Pons (tissue), 1 donor: ENCODE data around the gene TMEFF1.
"Not testable (repeated sequence)": the region's sequence is repeated elsewhere in the genome, so short reads cannot be mapped to it uniquely, and the experiment has no call there.

ENCODE experiments used
- DNase-seq: peaks from one replicate; pipeline ENCODE4 v3.0.0-alpha.2; 2016; ENCODE audit warnings: low spot score

Gene TMEFF1

DNA sequence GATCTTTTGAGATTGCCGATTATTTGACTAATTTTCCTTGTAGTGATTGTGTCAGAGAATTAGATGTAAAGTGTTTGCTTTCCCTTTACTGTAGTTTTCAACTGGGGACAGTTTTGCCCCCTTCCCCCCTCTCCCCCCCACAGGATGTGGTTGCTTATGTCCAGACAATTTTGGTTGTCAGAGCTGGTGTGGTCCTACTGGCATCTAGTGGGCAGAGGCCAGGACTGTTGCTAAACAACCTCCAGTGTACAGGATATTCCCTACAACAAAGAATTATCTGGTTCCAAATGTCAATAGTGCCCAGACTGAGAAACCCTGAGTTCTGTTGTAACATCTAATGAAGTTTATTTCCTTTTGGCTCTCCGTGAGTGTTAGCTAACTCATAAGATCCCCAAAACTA lies 20.0 kb downstream of the TMEFF1 start:
- DNase-seq = peak; percentile 52

DNA sequence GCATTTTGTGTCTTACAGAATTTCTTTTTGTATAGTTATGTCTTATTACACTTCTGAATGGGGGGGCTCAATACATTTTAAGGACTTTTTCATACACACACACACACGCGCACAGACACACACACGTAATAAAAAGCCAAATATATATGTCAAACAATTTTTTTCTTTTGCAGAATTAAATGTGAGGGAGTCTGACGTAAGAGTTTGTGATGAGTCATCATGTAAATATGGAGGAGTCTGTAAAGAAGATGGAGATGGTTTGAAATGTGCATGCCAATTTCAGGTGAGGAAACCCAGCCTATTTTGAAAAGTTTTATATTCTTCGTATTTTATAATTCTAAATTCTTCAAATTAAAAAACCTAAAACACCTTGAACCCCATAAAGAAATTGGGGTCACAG lies 25.6 kb downstream of the TMEFF1 start:
- DNase-seq = no peak

DNA sequence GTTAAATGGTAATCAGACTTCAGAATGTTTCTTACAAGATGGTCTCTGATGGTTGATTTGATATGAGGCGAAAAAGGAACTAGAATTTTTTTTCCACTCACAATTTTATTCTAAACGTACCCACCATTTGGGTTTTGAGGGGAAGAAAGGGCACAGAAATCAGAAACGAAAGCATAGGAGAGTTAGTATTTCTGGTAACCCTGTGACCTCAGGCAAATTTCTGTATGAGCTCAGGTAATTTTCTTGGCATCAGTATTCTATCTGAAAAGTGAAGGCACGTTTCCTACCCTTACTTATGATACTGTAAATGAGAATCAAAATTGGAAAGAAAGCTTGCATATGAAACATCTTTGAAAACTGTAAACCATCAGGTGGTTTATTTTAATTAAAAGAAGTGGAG lies 26.5 kb downstream of the TMEFF1 start:
- DNase-seq = no peak

DNA sequence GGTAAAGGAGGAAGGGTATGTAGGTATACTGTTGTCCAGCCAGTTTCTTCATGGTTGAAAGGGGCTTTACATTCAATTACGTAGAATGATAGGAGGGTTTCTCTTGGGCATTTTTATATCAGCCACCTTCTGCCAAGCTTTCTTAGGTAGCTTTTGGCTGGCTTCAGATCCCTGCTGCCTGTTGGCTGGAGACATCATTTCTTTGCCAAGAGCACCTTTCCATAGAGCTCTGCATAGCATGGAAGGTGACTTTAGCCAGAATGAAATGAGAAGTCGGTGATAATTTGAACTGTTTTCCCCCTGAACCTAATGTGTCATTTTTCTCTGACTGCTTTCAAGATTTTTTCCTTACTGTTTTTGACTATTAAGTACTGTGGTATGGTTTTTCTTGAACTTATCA lies 26.9 kb downstream of the TMEFF1 start:
- no peak for DNase-seq

- peak; percentile 72 for DNase-seq
These were observed 32.7 kb downstream of the TMEFF1 start for GRCh38 chr9:100505564-100506159.

DNA sequence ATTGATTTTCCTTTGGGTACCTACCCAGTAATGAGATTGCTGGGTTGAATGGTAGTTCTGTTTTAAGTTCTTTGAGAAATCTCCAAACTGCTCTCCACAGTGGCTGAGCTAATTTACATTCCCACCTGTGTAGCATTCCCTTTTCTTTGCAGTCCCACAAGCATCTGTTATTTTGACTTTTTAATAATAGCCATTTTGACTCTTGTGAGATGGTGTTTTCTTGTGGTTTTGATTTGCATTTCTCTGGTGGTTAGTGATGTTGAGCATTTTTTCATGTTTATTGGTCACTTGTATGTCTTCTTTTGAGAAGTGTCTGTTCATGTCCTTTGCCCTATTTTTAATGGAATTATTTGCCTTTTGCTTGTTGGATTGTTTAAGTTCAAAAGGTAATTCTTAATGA lies 34.4 kb downstream of the TMEFF1 start:
- DNase-seq = not testable (repeated sequence)

DNA sequence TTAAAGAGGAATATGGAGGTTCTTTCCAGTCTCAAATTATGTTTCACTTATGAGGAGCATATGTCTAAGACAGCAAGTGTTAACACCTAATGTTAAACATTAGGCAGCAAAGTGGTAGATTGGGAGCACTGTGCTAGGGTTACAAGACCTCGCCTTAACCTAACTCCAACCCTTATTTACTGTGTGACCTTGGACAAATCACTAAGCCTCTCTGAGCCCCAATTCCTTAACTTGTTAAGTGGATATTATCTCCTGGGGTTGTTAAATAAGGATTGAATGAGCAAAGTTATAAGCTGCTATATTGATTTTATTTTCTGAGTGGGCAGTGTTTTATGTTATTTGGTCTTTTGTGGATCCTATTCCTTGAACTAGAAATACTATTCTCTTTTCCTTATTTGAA lies 38.3 kb downstream of the TMEFF1 start:
- no peak for DNase-seq

- DNase-seq = no peak
These were observed 42.9 kb downstream of the TMEFF1 start for GRCh38 chr9:100515578-100516494.

DNA sequence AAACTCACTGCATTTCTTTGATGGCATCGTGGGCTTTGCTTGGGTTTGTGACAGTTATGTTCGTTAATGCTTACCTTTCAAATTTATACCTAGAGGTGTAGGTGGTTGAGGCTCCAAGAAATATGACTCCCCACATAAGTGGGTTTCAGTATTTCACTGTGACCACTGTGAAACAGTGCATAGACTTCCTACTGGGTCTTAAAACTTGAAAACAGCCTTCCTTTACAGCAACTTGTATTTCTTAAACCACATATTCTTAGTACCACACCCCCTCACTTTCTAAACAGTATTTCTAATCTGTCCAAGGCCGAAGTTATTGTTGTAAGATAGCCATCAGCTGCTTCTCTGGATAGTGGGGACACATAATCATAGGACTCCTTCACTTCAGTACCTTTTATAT lies 48.3 kb downstream of the TMEFF1 start:
- no peak for DNase-seq

DNA sequence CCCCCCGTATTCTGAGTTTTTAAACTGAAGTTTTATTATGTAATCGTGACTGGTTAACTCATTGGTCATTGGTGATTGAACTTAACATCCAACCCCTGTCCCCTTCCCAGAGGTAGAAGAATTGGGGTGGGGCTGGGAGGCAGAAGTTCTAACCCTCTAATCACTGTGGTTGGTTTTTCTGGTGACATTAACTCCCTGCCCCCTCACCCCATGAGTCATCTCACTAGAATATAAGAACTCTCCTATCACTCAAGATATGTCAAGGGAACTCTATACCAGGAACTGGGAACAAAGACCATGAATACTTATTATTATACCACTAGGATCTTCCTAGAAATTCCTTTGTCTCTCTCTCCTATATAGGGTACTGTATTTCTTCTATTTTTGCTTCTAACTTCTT lies 52.6 kb downstream of the TMEFF1 start:
- DNase-seq = no peak

- not testable (repeated sequence) for DNase-seq
These were observed 54.3 kb downstream of the TMEFF1 start for GRCh38 chr9:100527180-100527794.

GRCh38 chr9:100534401-100534800 lies 61.5 kb downstream of the TMEFF1 start:
- peak; percentile 84 for DNase-seq

DNA sequence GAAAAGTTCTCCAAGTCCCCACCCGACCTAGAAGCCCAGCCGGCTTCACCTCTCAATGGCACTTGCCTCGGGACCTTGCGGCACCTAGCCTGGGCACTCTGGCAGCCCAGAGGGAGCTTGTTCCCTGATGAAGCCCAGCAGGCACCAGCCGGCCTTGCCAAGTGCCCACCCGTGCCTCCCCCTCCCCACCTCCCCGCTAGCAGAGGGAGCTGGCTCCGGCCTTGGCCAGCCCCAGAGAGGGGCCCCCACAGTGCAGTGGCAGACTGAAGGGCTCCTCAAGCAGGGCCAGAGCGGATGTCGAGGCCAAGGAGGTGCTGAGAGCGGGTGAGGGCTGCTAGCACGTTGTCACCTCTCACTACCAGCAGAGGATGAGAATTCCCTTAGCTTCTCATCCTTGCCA lies 67.4 kb downstream of the TMEFF1 start:
- no peak for DNase-seq

DNA sequence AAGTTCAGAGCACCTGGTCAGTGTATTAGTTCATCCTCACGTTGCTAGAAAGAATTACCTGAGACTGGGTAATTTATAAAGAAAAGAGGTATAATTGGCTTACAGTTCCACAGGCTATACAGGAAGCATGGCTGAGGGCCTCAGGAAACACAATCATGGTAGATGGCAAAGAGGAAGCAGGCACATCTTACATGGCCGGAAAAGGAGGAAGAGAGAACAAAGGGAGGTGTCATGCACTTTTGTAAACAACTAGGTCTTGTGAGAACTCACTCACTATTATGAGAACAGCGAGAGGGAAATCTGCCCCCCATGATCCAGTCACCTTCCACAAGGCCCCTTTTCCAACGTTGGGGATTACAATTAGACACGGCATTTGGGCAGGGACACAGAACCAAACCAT lies 76.1 kb downstream of the TMEFF1 start:
- DNase-seq = no peak

- peak; percentile 83 for DNase-seq
These were observed 82.0 kb downstream of the TMEFF1 start for GRCh38 chr9:100554935-100555401.

DNA sequence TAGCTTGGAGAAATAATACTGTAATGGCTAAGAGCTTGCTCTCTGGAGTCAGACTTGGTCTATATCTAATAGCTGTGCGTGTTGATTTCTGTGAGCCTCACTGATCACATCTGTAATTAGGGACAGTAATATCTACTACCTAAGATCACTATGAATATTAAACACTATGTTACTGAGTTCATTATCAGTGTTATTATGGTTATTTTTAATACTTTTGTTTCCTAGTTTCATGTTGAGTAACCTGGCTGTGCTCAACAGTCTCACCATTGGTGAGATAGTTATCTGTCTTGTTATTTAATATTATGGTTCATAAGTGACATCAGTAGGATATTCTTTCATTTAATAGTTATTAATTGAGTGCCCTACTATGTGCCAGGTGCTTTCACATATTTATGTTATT lies 82.5 kb downstream of the TMEFF1 start:
- no peak for DNase-seq

DNA sequence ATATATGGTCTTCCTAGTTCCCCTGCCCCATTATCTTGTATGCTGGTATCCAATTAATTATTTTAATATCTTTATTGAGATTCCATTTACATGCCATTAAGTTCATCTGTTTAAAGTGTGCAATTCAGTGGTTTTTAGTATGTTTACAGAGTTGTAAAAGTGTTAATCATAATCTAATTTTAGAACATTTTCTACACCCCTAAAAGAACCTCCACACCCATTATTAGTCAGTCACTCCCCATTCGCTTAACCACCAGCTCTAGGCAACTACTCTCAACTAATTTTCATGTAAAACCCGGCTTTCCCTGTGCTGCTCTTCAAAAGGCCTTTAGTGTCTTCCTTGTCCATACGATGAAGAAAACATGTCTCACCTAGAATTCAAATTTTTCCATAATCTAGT lies 84.1 kb downstream of the TMEFF1 start:
- no peak for DNase-seq

DNA sequence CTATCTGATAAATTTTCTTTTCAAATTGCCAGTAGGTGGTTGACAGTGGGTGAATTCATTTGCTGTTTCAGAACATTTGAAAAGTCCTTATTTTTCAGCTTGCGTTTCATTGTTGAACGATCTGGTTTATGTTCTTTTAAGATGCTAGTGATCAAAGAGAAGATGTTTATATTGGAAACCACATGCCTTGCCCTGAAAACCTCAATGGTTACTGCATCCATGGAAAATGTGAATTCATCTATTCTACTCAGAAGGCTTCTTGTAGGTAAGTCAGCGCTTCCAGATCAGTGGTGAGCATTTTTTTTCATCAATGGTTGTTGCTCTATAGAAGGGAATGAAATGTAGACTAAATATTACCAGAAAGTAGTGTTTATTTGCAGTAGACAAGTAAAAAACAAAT lies 88.3 kb downstream of the TMEFF1 start:
- DNase-seq = no peak

DNA sequence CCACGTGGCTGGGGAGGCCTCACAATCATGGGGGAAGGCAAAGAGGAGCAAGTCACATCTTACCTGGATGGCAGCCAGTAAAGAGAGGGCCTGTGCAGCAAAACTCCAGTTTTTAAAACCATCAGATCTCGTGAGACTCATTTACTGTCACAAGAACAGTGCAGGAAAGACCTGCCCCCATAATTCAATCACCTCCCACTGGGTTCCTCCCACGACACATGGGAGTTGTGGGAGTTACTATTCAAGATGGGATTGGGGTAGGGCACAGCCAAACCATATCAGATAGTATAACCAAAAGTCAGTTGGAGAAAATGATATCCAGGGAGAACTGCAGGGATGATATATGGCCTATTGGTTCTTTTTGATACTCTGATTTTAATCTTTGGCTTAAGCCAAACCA lies 94.9 kb downstream of the TMEFF1 start:
- DNase-seq = no peak

- DNase-seq = no peak
These were observed 100.8 kb downstream of the TMEFF1 start for GRCh38 chr9:100573655-100574260.

DNA sequence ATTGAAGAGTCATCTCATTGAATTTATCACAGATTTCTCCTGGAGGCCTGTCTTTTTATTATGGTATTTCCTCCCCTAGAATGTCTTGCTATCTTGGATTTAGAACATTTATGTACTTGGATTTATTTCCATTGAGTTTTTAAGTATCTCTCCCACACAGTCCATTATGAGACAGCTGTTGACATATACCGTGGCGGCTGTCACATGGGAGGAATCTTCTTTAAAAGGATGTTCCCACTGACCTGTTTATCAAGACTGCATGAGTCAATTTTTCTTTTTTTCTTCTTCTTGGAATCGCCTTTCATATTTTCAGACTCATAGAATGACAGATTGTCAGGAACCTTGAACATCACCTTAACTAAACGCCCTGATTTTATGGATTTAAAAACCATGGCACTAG lies 102.1 kb downstream of the TMEFF1 start:
- DNase-seq = no peak

- DNase-seq = no peak
These were observed 102.9 kb downstream of the TMEFF1 start for GRCh38 chr9:100575765-100576386.
